RWPE2 (cell line): ENCODE results near the gene PPP6R3.

ENCODE experiments used
- ATAC-seq: fragments of 200-7000 bp; cut with Tn5 transposase; 3 replicates; pipeline ENCODE4 v1.9.1; 2021; ENCODE audit warnings: low read depth
- DNase-seq: peaks from one replicate; pipeline ENCODE4 v3.0.0-alpha.2; 2020; ENCODE audit warnings: low spot score
- H3K27ac ChIP-seq: fragments of 450-650 bp; 2 replicates; pipeline ENCODE4 v1.5.1; 2017; ENCODE audit warnings: mild to moderate bottlenecking; ENCODE audit not compliant: poor library complexity, severe bottlenecking
- H3K27me3 ChIP-seq: fragments of 250-450 bp; sonication (Bioruptor Pico); 2 replicates; pipeline ENCODE4 v1.5.1; 2021; ENCODE audit warnings: mild to moderate bottlenecking, moderate library complexity; ENCODE audit not compliant: insufficient read depth, poor library complexity, severe bottlenecking
- H3K36me3 ChIP-seq: fragments of 250-450 bp; sonication (Bioruptor Pico); 2 replicates; pipeline ENCODE4 v1.5.1; 2020; ENCODE audit warnings: low read depth, mild to moderate bottlenecking, moderate library complexity
- H3K4me1 ChIP-seq: fragments of 250-450 bp; sonication (Bioruptor Pico); 2 replicates; pipeline ENCODE4 v1.5.1; 2021; ENCODE audit warnings: mild to moderate bottlenecking, moderate library complexity; ENCODE audit not compliant: insufficient read depth, poor library complexity, severe bottlenecking
- H3K4me3 ChIP-seq: fragments of 250-450 bp; sonication (Bioruptor Pico); 2 replicates; pipeline ENCODE4 v1.5.1; 2021; ENCODE audit warnings: mild to moderate bottlenecking, moderate library complexity; ENCODE audit not compliant: severe bottlenecking
- H3K9me3 ChIP-seq: fragments of 250-450 bp; sonication (Bioruptor Pico); 2 replicates; pipeline ENCODE4 v1.5.1; 2021; ENCODE audit warnings: mild to moderate bottlenecking, moderate library complexity; ENCODE audit not compliant: severe bottlenecking
- CTCF ChIP-seq: fragments of 450-650 bp; IDR thresholded peaks from one replicate; pipeline ENCODE4 v1.5.1; 2017; ENCODE audit warnings: mild to moderate bottlenecking, moderate library complexity; ENCODE audit not compliant: poor library complexity, severe bottlenecking

The PPP6R3 gene

GRCh38 chr11:68438658-68439259 lies 21.8 kb upstream of the PPP6R3 start:
- Histone ChIP-seq H3K36me3 (peaks cover 54% of the 10 kb centered on the region), H3K9me3 (no peaks in the 10 kb centered on the region), H3K27me3 (no peaks in the 10 kb centered on the region), H3K4me3 (no peak overlapping the region), H3K4me1 (no peaks in the 10 kb centered on the region), H3K27ac (no peak overlapping the region)
- DNase-seq (no peak), ATAC-seq (no peak)
- TF ChIP-seq CTCF = no peak

- Histone ChIP-seq H3K9me3 (no peaks in the 10 kb centered on the region), H3K4me3 (no peak overlapping the region), H3K27ac (no peak overlapping the region), H3K27me3 (no peaks in the 10 kb centered on the region), H3K36me3 (peaks cover 46% of the 10 kb centered on the region), H3K4me1 (no peaks in the 10 kb centered on the region)
- DNase-seq (no peak), ATAC-seq (no peak)
- TF ChIP-seq CTCF = no peak
Observed at GRCh38 chr11:68439355-68440065, 21.0 kb upstream of the PPP6R3 start.

GRCh38 chr11:68440224-68440623 lies 20.3 kb upstream of the PPP6R3 start:
- Histone ChIP-seq H3K9me3 (no peaks in the 10 kb centered on the region), H3K36me3 (peaks cover 40% of the 10 kb centered on the region), H3K27me3 (no peaks in the 10 kb centered on the region), H3K27ac (no peak overlapping the region), H3K4me3 (no peak overlapping the region), H3K4me1 (no peaks in the 10 kb centered on the region)
- no peak for ATAC-seq
- no peak for DNase-seq
- TF ChIP-seq CTCF = no peak

GRCh38 chr11:68441466-68442230 lies 18.9 kb upstream of the PPP6R3 start:
- no peak overlapping the region for H3K4me3 ChIP-seq
- ATAC-seq (no peak), DNase-seq (no peak)
- H3K4me1 ChIP-seq = no peaks in the 10 kb centered on the region
- H3K27ac ChIP-seq = no peak overlapping the region
- no peaks in the 10 kb centered on the region for H3K27me3 ChIP-seq
- no peaks in the 10 kb centered on the region for H3K9me3 ChIP-seq
- H3K36me3 ChIP-seq = peaks cover 32% of the 10 kb centered on the region
- TF ChIP-seq CTCF = no peak
